Nucleus accumbens (tissue), 56 donors: ENCODE results near the gene SLC8A2.
"Not testable (repeated sequence)": the region's sequence is repeated elsewhere in the genome, so short reads cannot be mapped to it uniquely, and the experiment has no call there.

Source experiments
- DNase-seq, 56 donors: peaks; one replicate each; lab custom pipeline; 2025; lab: John Stamatoyannopoulos, UW

The SLC8A2 gene

DNA sequence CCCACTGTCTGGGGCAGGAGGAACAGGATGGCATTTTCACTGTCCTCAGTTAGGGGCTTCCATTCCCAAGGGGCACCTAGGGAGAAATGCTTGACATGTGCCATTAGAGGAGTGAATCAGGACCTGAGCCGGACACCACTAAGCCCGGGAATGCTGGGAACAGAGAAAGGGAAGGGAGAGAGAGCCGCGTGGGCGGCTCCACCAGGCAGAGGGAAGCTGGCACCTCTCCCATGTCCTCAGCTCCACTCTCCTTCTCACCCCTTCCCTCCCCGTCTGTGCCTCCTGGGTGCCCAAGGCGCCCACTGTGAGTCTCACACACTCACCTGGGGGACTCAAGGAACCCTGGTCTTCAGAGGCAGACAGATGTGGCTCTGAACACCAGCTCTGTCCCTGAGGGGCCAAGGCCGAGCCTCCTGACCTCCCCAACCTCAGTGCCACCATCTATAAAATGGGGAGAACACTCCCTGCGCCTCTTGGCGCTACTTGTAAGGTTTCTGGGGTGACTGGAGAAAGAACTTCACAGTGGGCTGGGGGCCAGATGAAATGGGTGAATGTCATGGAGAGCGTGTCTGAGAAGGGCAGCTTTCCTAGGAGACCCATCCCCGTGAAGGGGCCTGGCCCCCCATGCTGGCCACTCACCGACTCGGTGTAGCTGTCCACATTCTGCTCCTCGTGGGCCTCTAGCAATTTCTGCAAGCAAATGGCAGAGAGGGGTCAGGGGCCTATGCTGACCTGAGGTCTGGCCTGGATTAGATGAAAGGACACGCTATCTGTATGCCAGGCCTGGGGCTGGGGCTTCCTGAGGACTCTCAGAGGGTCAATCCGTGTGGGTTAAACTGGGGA lies 17.6 kb upstream of the SLC8A2 start:
- DNase-seq = no peak

- DNase-seq = no peak
Observed at GRCh38 chr19:47487551-47488515, 16.1 kb upstream of the SLC8A2 start.

- no peak for DNase-seq
Observed at GRCh38 chr19:47486900-47487299, 15.2 kb upstream of the SLC8A2 start.

- not testable (repeated sequence) for DNase-seq
Observed at GRCh38 chr19:47486220-47486619, 14.5 kb upstream of the SLC8A2 start.

DNA sequence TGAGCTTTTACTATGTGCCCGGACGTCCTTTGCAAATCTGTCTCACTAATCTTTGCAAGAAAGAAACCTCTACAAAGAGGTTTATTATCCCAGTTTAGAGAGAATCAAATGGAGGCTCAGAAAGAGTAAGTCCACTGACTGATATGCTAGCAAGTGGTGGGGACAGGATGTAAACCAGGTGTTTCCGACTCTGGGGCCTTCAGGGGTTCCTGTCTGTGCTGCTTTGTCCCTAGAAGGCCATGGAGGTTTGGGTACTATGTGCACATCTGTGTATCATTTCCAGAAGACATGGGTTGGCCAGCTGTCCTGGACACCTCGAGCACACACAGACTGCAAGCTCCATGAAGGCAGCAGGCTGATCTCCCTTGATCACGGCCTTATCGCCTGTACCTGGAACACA lies 13.5 kb upstream of the SLC8A2 start:
- DNase-seq = no peak

- DNase-seq = peak in 55 of 56 donors; percentile 38 to 97 (median 90)
Observed at GRCh38 chr19:47483800-47484690, 12.4 kb upstream of the SLC8A2 start, which contains the start of gene KPTN. Gene KPTN, minus strand, starts transcription at chr19:47484219. Its CDS starts 59 bp downstream, at chr19:47484160.

DNA sequence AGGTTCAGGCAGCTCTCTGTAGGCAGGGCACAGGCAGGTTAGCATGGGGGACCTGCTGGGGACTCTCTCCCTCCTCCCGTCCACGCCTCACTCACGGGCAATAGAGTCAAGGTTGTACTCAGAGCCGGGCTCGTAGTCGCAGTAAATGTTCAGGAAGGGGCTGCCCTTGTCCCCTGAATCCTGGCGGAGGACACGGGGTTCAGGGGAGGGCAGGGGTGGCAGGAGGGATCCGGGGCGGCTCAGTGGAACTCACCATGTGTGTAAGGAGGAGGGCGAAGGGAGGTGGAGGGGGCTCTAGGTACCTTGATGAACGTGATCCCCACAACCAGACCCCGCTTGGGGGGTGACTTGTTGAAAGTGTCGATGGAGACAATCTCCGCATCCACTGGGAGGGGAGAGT lies 11.5 kb upstream of the SLC8A2 start:
- DNase-seq = no peak

DNA sequence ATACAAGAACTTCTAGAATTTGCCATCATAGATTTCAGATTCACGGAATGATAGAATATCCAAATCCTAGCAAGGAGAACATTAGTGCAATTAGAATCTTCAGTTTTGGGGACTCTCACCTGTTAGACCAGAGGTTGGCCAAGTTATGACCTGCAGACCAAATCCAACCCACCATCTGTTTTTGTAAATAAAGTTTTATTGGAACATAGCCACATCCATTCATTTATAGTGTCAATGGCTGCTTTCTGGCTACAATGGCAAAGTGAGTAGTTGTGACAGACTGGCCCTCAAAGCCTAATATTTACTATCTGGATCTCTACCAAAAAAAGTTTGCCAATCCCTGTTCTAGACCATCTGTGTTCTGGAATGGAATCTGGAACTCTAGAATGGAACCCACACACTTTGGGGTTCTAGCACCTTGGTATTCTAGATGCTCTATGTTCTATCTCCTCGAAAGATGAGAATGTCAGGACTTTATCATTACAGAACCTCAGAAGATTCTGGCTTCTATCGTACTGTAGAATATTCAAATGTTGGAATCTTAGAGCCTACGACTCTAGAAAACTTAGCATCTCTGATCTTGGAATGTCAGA lies 9.9 kb upstream of the SLC8A2 start:
- no peak for DNase-seq

GRCh38 chr19:47480658-47481057 lies 9.0 kb upstream of the SLC8A2 start:
- no peak for DNase-seq

GRCh38 chr19:47479701-47480503 lies 8.2 kb upstream of the SLC8A2 start:
- peak in 1 of 56 donors; percentile 30 for DNase-seq

DNA sequence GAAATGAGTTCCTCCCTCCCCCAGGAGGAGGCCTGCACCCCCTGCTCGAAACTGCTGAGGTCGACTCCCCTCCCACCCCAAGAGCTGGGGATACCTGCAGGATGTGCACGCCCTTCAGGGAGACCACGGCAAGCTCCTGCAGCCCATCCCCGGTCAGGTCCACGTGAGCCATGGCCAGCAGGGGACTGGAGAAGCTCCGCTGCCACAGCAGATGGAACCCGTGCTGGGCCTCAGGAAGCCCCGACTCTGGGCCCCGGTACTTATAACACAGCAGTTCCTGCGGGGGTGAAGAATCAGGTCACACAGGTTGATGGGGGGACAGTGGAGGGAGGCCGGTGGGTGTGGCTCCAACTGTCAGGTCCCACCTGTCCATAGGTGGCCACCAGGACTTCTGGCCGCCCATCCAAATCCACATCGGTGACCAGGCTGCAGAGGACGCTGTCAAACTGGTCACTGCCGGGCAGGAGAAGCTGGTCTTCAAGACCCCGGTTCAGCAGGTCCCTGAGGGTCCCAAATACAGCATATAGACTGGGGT lies 4.8 kb upstream of the SLC8A2 start:
- no peak for DNase-seq

DNA sequence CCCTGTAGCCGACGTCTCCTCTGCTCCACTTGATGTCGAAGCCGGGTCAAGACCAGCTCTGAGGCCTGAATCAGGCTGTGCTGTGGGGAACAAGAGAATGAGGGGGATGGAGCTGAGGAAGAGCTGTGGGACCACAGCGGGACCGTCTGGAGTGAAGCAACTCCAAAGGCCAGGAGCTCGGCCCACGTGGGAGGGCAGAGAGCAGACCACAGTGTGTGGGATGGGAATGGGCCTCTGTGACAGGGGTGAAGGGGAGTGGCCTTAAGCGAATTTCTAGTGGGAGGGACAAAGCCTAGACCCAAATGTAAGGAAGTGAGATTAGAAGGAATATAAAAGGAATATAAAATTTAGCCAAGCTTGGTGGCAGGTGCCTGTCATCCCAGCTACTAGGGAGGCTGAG lies 3.8 kb upstream of the SLC8A2 start:
- no peak for DNase-seq

- no peak for DNase-seq
Observed at GRCh38 chr19:47473336-47473735, 1.6 kb upstream of the SLC8A2 start.

DNA sequence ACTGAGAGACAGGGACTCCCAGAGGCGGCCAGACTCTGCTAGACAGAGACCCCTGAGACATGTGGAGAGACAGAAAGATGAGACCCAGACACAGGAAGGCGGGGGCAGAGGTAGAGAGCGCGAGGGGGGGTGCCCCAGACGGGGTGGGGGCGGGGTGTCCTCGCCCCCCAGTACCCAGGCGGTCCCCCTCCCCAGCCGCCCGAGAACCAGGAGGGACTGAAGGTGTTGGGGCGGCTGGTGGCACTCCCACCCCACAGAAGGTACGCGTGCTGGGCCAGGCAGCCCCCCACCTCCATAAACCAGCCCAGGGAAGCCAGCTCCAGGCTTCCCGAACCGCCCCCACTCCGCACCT lies 336 bp downstream of the SLC8A2 start:
- peak in 1 of 56 donors; percentile 49 for DNase-seq

DNA sequence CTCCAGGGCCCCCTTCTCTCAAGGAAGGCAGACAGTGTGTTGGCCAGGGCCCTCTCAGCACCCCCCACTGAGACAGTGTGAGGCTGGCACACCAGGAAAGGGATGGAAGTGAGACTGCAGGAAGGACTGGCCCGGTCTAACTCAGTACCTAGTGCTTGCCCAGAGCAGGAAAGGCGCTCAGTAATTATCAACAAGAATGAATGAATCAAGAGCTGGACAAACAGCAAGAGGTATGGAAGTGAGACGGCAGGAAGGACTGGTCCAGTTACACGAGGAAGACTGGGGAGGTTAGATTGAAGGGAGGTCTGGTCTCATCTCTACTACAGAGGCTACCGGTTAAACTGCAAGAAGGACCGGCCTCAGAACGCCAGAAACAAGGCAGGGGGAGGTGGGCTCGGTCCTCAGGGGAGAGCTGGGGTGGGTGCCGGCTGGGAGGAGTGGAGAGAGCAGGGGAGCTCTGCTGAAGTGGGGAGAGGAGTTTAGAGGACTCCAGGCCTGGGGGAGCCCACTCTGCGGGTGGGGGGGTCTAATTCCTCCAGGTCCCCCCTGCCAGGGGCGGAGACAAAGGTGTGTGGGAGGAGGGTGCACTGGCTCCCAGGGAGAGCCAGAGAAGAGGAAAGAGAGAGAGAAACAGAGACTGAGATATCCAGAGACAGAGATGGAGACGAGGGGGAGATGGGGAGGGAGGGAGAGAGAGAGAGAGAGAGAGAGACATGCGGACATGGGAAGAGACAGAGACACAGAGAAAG lies 1.1 kb downstream of the SLC8A2 start:
- DNase-seq = no peak

- no peak for DNase-seq
Observed at GRCh38 chr19:47469719-47470118, 2.0 kb downstream of the SLC8A2 start.

- no peak for DNase-seq
Observed at GRCh38 chr19:47469363-47469700, 2.4 kb downstream of the SLC8A2 start.

GRCh38 chr19:47467914-47468313 lies 3.8 kb downstream of the SLC8A2 start:
- no peak for DNase-seq
